GM20000 (cell line): Measurements from ENCODE around the gene FAM120AOS.

Experiments used
- DNase-seq: peaks from one replicate; pipeline ENCODE4 v3.0.0; 2012; ENCODE audit warnings: low spot score
- CTCF ChIP-seq: IDR thresholded peaks from 2 replicates; pipeline ENCODE4 v1.5.1; 2012; ENCODE audit warnings: mild to moderate bottlenecking, control low read depth; ENCODE audit errors: extremely low read depth, missing control alignments

FAM120AOS gene

GRCh38 chr9:93477397-93477796, 24.0 kb upstream of the FAM120AOS start:
- TF ChIP-seq CTCF, result no peak
- no peak for DNase-seq

GRCh38 chr9:93476924-93477323, 23.5 kb upstream of the FAM120AOS start:
- TF ChIP-seq CTCF, result no peak
- DNase-seq, result no peak

- no peak for DNase-seq
- TF ChIP-seq CTCF, result no peak
These were observed 22.5 kb upstream of the FAM120AOS start for GRCh38 chr9:93475856-93476255.

GRCh38 chr9:93475108-93475507, 21.7 kb upstream of the FAM120AOS start:
- DNase-seq, result no peak
- TF ChIP-seq CTCF, result no peak

DNA sequence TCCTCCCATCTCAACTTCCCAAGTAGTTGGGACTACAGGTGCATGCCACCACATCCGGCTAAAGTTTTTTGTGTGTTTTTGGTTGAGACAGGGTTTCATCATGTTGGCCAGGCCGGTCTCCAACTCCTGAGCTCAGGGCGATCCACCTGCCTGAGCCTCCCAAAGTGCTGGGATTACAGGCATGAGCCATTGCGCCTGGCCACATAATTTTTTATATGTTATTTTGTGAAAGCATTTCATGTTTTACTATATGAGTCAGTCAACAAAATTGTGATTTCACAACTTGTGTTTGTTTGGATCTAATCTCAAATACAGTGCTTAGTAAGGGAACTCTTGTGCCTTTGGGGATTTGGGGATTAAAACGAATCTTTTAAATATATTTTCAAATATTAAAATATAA, 20.0 kb upstream of the FAM120AOS start:
- TF ChIP-seq CTCF, result no peak
- DNase-seq, result no peak

DNA sequence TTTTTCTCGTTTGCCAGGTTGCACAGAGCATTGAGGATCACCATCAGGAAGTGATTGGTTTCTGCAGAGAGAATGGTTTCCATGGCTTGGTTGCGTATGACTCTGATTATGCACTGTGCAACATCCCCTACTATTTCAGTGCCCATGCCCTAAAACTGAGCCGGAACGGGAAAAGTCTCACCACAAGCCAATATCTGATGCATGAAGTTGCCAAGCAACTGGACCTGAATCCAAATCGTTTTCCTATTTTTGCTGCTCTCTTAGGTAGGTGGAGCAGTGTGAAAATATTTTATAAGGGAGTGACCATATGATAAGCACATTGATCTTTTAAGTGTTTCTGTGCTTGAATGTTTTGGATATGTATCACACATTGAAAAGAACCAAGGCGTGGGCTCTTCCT, 17.7 kb upstream of the FAM120AOS start:
- no peak for TF ChIP-seq CTCF
- DNase-seq, result no peak

DNA sequence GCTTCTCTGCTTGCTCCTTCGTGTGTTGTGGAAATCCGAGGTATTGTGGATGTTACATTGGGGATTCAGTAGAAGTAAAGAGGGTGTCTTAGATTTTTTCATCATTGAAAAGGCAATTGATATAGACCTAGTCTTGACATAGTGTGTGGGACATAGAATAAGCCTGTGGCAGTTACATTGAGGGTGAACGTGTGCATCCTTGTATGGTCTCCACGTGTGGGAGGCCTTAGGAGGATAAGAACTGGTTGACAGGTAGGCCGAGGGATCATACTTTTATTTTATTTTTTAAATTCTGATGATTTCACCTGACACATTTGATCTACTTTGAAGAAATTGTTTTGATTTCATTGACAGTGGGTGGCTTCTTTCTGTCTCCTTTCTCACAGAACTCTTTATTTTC, 17.0 kb upstream of the FAM120AOS start:
- TF ChIP-seq CTCF, result no peak
- DNase-seq, result no peak
